HEK293T (cell line): Measurements from ENCODE around the gene NUDT14.

Experiments
- NFRKB ChIP-seq: fragments of 450-650 bp; IDR thresholded peaks from 2 replicates; pipeline ENCODE4 v1.6.1; 2016; ENCODE audit warnings: mild to moderate bottlenecking, moderate library complexity
- SP1 ChIP-seq: fragments of 450-650 bp; IDR thresholded peaks from 2 replicates; pipeline ENCODE4 v1.6.1; 2017
- SUZ12 ChIP-seq: fragments of 450-650 bp; IDR thresholded peaks from 2 replicates; pipeline ENCODE4 v1.6.1; 2016; ENCODE audit warnings: mild to moderate bottlenecking

GRCh38 chr14:105178868-105179140 lies 2.3 kb downstream of the NUDT14 start:
- TF ChIP-seq SUZ12 (no peak), NFRKB (no peak), SP1 (no peak)
